MM.1S (cell line): Measurements from ENCODE around the gene ATPAF1.
A peak's percentile ranks its signal among the peaks of the same experiment; 100 is the strongest.

ENCODE experiments used
- DNase-seq: peaks from one replicate; pipeline ENCODE4 v3.0.0-alpha.2; 2015
- H2AFZ ChIP-seq: fragments of 300-600 bp; sonication (generic); 2 replicates; pipeline ENCODE4 v1.6.0; 2016; ENCODE audit warnings: antibody characterized with exemption, low read length
- H3F3A ChIP-seq: fragments of 300-600 bp; sonication (generic); 2 replicates; pipeline ENCODE4 v1.6.1; 2016; ENCODE audit warnings: mild to moderate bottlenecking, antibody characterized with exemption, low read length, moderate library complexity, mixed read lengths; ENCODE audit not compliant: insufficient read depth
- H3K27ac ChIP-seq: fragments of 300-600 bp; sonication (generic); 2 replicates; pipeline ENCODE4 v1.5.1; 2016; ENCODE audit warnings: mild to moderate bottlenecking, low read length
- H3K27me3 ChIP-seq: fragments of 300-600 bp; sonication (generic); replicated peaks from 2 replicates; pipeline ENCODE4 v1.6.0; 2016; ENCODE audit warnings: low read length; ENCODE audit not compliant: insufficient read depth
- H3K36me3 ChIP-seq: fragments of 300-600 bp; sonication (generic); replicated peaks from 2 replicates; pipeline ENCODE4 v1.6.1; 2016; ENCODE audit warnings: mild to moderate bottlenecking, low read length, mixed read lengths; ENCODE audit not compliant: insufficient read depth
- H3K4me1 ChIP-seq: fragments of 300-600 bp; sonication (generic); 2 replicates; pipeline ENCODE4 v1.6.1; 2016; ENCODE audit warnings: low read length, mixed read lengths
- H3K4me2 ChIP-seq: fragments of 300-600 bp; sonication (generic); 2 replicates; pipeline ENCODE4 v1.6.0; 2016; ENCODE audit warnings: low read depth, low read length
- H3K4me3 ChIP-seq: fragments of 300-600 bp; sonication (generic); 2 replicates; pipeline ENCODE4 v1.5.1; 2016; ENCODE audit warnings: low read length, mixed read lengths
- H3K79me2 ChIP-seq: fragments of 300-600 bp; sonication (generic); 2 replicates; pipeline ENCODE4 v1.6.1; 2016; ENCODE audit warnings: mixed run types, low read length, mixed read lengths
- H3K9ac ChIP-seq: fragments of 300-600 bp; sonication (generic); 2 replicates; pipeline ENCODE4 v1.6.1; 2016; ENCODE audit warnings: low read length, mixed read lengths
- H3K9me2 ChIP-seq: fragments of 300-600 bp; sonication (generic); replicated peaks from 2 replicates; pipeline ENCODE4 v1.6.1; 2016; ENCODE audit warnings: mild to moderate bottlenecking, low read length, mixed read lengths; ENCODE audit not compliant: insufficient read depth
- H3K9me3 ChIP-seq: fragments of 300-600 bp; sonication (generic); replicated peaks from 2 replicates; pipeline ENCODE4 v1.6.1; 2016; ENCODE audit warnings: mild to moderate bottlenecking, low read length, mixed read lengths; ENCODE audit not compliant: insufficient read depth
- H4K20me1 ChIP-seq: fragments of 300-600 bp; sonication (generic); 2 replicates; pipeline ENCODE4 v1.6.1; 2016; ENCODE audit warnings: mild to moderate bottlenecking, low read length, moderate library complexity, mixed read lengths; ENCODE audit not compliant: insufficient read depth
- CTCF ChIP-seq: fragments of 300-600 bp; sonication (generic); IDR thresholded peaks from 2 replicates; pipeline ENCODE4 v1.5.1; 2016; ENCODE audit warnings: antibody characterized with exemption, low read length, mixed read lengths
- EZH2 ChIP-seq: fragments of 300-600 bp; sonication (generic); optimal IDR thresholded peaks from 2 replicates; pipeline ENCODE3; 2017; ENCODE audit warnings: low read depth, mild to moderate bottlenecking, antibody characterized with exemption, low read length, mixed read lengths
- EZH2phosphoT487 ChIP-seq: fragments of 300-600 bp; sonication (generic); IDR thresholded peaks from 2 replicates; pipeline ENCODE4 v1.6.1; 2018; ENCODE audit warnings: antibody characterized with exemption, low read length

ATPAF1 gene

DNA sequence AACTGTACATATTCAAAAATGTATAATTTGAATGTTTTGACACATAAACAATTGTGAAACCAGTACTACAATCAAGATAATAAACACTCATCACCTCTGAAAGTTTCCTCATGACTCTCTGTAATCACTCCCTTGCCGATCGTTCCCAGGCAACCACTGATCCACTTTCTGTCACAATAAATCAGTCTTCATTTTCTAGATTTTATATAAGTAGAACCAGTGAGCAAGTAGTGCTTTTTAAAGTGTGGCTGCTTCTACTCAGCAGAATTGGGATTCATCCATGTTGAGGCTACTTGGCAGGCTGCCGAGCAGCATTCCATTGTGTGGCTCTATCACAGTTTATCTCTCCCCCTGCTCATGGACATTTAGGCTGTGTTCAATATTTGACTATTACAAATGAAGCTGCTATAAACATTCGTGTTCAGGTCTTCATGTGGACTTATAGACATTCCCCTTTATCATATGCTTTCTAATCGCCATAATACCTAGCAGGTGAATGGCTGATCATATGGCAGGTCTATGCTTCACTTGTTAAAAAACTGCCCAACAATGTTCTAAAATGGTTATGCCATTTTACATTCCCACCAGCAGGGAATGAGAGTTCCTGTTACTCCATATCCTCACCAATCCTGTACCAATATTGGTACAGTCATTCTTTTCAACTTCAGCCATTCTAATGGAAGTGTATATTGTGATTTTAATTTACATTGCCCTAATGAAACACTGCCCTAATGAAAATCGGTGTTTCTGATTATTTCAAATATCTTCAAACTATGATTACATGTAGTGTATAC lies 24.0 kb upstream of the ATPAF1 start:
- H3K79me2 ChIP-seq = peaks cover 10% of the 10 kb centered on the region; the same call in 1 of the 2 replicates
- no peak overlapping the region for H2AFZ ChIP-seq
- DNase-seq = no peak
- H3K4me2 ChIP-seq = no peak overlapping the region
- no peak overlapping the region for H3K4me3 ChIP-seq
- H4K20me1 ChIP-seq = no peaks in the 10 kb centered on the region
- H3K9me2 ChIP-seq = no peaks in the 10 kb centered on the region
- H3K27ac ChIP-seq = no peak overlapping the region
- H3K27me3 ChIP-seq = no peaks in the 10 kb centered on the region
- peaks cover 34% of the 10 kb centered on the region for H3K4me1 ChIP-seq
- TF ChIP-seq EZH2 (no peak), CTCF (no peak), EZH2phosphoT487 (no peak)
- no peak overlapping the region for H3K9ac ChIP-seq
- H3K36me3 ChIP-seq = peaks cover 17% of the 10 kb centered on the region
- H3F3A ChIP-seq = peaks cover 19% of the 10 kb centered on the region
- H3K9me3 ChIP-seq = no peaks in the 10 kb centered on the region

DNA sequence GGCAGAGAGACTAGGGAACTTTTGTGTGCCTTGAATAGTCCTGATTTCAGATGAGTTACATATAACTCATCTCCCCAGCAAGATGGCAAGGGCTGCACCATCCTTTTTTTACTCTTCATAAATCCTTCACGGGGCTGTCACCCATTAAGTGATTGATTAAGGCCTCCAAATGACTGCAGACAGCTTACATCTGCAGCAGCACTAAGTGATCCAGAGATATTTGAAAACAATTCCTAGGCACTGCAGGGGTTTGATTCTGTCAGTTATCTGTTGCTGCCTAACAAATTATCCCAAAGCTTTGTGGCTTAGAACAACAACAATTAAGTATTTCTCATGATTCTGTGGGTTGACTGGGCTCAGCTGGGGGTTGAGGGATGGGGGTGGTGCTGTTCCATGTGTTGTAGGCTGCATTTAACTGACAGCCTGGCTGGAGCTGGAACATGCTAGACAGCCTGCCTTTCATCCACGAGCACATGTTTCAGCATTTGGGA lies 22.8 kb upstream of the ATPAF1 start:
- Histone ChIP-seq H2AFZ (no peak overlapping the region), H4K20me1 (no peaks in the 10 kb centered on the region), H3K9me2 (no peaks in the 10 kb centered on the region), H3K27me3 (no peaks in the 10 kb centered on the region), H3K4me3 (no peak overlapping the region), H3F3A (peaks cover 19% of the 10 kb centered on the region), H3K27ac (peak overlapping the region; percentile 85; the same call in 1 of the 2 replicates), H3K4me2 (no peak overlapping the region), H3K4me1 (peaks cover 34% of the 10 kb centered on the region), H3K9me3 (no peaks in the 10 kb centered on the region), H3K79me2 (peaks cover 8% of the 10 kb centered on the region; the same call in 1 of the 2 replicates), H3K9ac (no peak overlapping the region), H3K36me3 (peaks cover 11% of the 10 kb centered on the region; the same call in 1 of the 2 replicates)
- DNase-seq = no peak
- TF ChIP-seq EZH2 (no peak), EZH2phosphoT487 (no peak), CTCF (no peak)

GRCh38 chr1:46689897-46690296 lies 21.7 kb upstream of the ATPAF1 start:
- Histone ChIP-seq H3K79me2 (no peaks in the 10 kb centered on the region), H3K9me2 (no peaks in the 10 kb centered on the region), H2AFZ (no peak overlapping the region), H3K9ac (peak overlapping the region; percentile 17; the same call in 1 of the 2 replicates), H3F3A (peaks cover 19% of the 10 kb centered on the region), H3K27me3 (no peaks in the 10 kb centered on the region), H4K20me1 (no peaks in the 10 kb centered on the region), H3K4me2 (peak overlapping the region; percentile 42), H3K27ac (peak overlapping the region; percentile 85), H3K36me3 (peaks cover 12% of the 10 kb centered on the region; the same call in 1 of the 2 replicates), H3K4me3 (no peak overlapping the region), H3K4me1 (peaks cover 34% of the 10 kb centered on the region), H3K9me3 (no peaks in the 10 kb centered on the region)
- TF ChIP-seq EZH2 (no peak), CTCF (no peak), EZH2phosphoT487 (no peak)
- no peak for DNase-seq
